Right lobe of liver (tissue), 4 donors: ENCODE results near the gene TRIM24.

Experiments
- POLR2A ChIP-seq: fragments of 450-650 bp; IDR thresholded peaks from one replicate; pipeline ENCODE4 v1.6.1; 2017; ENCODE audit warnings: antibody characterized with exemption, mild to moderate bottlenecking
- TF ChIP-seq, protein P1 (sequence below), 4 donors: fragments of 200-600 bp in 3 of 4; fragments of 450-650 bp in 1 of 4; IDR thresholded peaks; one replicate each; pipeline versions ENCODE4 v1.5.1 to v1.8.0; 2016 to 2022; ENCODE audit warnings: antibody characterized with exemption in 4 of 4, mild to moderate bottlenecking in 2 of 4
- donor health status: DM: no; HTN: no; CAD: no.
- donor health status: DM: no; HTN: no; CAD: no.
- donor health status: DM: no; HTN: yes; CAD: no.

- TF ChIP-seq, protein P1, sequence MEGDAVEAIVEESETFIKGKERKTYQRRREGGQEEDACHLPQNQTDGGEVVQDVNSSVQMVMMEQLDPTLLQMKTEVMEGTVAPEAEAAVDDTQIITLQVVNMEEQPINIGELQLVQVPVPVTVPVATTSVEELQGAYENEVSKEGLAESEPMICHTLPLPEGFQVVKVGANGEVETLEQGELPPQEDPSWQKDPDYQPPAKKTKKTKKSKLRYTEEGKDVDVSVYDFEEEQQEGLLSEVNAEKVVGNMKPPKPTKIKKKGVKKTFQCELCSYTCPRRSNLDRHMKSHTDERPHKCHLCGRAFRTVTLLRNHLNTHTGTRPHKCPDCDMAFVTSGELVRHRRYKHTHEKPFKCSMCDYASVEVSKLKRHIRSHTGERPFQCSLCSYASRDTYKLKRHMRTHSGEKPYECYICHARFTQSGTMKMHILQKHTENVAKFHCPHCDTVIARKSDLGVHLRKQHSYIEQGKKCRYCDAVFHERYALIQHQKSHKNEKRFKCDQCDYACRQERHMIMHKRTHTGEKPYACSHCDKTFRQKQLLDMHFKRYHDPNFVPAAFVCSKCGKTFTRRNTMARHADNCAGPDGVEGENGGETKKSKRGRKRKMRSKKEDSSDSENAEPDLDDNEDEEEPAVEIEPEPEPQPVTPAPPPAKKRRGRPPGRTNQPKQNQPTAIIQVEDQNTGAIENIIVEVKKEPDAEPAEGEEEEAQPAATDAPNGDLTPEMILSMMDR (IDR thresholded peaks at IDR 0.05): no peak
- TF ChIP-seq POLR2A: no peak
These were observed 53.3 kb downstream of the TRIM24 start for GRCh38 chr7:138513344-138513871.
